Skeletal muscle tissue (tissue), 4 donors: ENCODE measurements around the gene LIN37. TPM values are rescaled to one million over a fixed set of nuclear protein-coding genes. Genes with fewer than 3 reads are reported as not detected.
"Not testable (repeated sequence)": the region's sequence is repeated elsewhere in the genome, so short reads cannot be mapped to it uniquely, and the experiment has no call there.

ENCODE experiments used
- H3K27ac ChIP-seq: one replicate; pipeline ENCODE4 v1.7.0; 2013; ENCODE audit warnings: mild to moderate bottlenecking, low read depth, low read length, inconsistent platforms
- H3K27me3 ChIP-seq, 3 donors: one replicate each; pipeline ENCODE4 v1.7.0; 2013; ENCODE audit warnings: low read length in 3 of 3; ENCODE audit not compliant: control insufficient read depth in 3 of 3, insufficient read depth in 3 of 3
- H3K36me3 ChIP-seq, 3 donors: one replicate each; pipeline ENCODE4 v1.7.0; 2013; ENCODE audit warnings: low read length in 3 of 3; ENCODE audit not compliant: control insufficient read depth in 3 of 3, insufficient read depth in 3 of 3
- H3K4me1 ChIP-seq, 3 donors: one replicate each; pipeline ENCODE4 v1.7.0; 2013; ENCODE audit warnings: low read length in 3 of 3, mild to moderate bottlenecking in 3 of 3; ENCODE audit not compliant: control insufficient read depth in 3 of 3, insufficient read depth in 3 of 3
- H3K4me3 ChIP-seq, 3 donors: one replicate each; pipeline ENCODE4 v1.7.0; 2013; ENCODE audit warnings: low read length in 3 of 3
- H3K9ac ChIP-seq, 3 donors: one replicate each; pipeline ENCODE4 v1.7.0; 2013; ENCODE audit warnings: low read length in 3 of 3, mild to moderate bottlenecking in 3 of 3, moderate library complexity in 2 of 3, low read depth in 1 of 3
- H3K9me3 ChIP-seq, 3 donors: one replicate each; pipeline ENCODE4 v1.7.0; 2013; ENCODE audit warnings: low read length in 3 of 3; ENCODE audit not compliant: control insufficient read depth in 3 of 3
- total RNA-seq: library from RNA; depleted of rRNA; stranded (reverse); fragments of >200 nt; gene quantifications from one replicate; pipeline ENCODE4 v1.2.3, GENCODE V29; 2014
- donor health status: Osteomylitis.

Gene LIN37
- total RNA-seq, 1 donor from 2014 or later: 3.1 TPM

DNA sequence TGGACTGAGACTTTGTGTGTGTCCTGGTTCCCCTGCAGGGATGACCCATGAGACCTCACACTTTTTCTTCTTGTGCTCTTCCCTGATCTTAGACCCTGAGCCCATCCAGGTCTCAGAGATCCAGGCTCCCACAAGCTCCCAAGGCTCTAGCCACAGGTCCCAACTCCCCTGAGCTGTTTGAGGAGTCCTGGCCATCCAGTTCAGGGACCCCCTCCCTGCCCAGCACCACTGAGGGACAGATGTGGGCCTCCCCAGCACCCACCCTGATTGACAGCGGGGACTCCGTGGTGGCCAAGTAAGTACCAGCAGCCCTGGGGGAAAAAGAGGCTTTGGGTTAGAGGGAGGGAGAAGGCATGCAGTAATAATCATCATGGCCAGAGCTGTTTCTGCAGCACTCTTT lies 11.3 kb downstream of the LIN37 start:
- H3K4me1 ChIP-seq: peaks cover 24 to 36% (median 26%) of the 10 kb centered on the region in 3 donors
- no peak overlapping the region for H3K27ac ChIP-seq
- H3K27me3 ChIP-seq: no peaks in the 10 kb centered on the region
- no peak overlapping the region for H3K9ac ChIP-seq
- H3K9me3 ChIP-seq: no peaks in the 10 kb centered on the region
- no peak overlapping the region for H3K4me3 ChIP-seq
- peaks cover 4 to 11% (median 10%) of the 10 kb centered on the region in 3 donors for H3K36me3 ChIP-seq

DNA sequence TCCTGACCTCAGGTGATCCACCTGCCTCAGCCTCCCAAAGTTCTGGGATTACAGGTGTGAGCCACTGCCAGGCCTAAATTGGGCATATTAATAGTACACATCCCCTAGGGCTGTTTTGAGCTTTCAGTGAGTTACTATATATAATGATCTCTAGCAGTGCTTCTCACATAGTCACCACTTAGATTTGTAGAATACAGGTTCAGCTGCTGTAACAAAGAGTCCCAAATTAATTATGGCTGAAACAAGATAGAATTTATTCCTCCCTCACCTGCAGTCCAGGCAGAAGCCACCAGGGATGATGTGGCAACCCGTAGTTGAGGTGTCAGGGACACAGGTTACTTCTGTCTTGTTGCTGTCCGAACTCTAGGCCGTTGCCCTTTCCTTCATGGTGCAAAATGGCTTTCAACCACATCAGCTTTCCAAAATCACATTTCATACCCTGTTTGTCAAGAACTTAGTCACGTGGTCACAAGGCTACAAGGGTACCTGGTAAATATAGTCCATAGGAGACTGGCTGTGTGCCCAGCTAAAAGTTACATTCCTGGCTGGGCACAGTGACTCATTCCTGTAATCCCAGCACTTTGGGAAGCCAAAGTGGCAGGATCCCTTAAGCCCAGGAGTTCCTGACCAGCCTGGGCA lies 12.5 kb downstream of the LIN37 start:
- peaks cover 9 to 16% (median 14%) of the 10 kb centered on the region in 3 donors for H3K36me3 ChIP-seq
- H3K4me3 ChIP-seq: no peak overlapping the region
- H3K9me3 ChIP-seq: no peaks in the 10 kb centered on the region
- no peaks in the 10 kb centered on the region for H3K27me3 ChIP-seq
- H3K27ac ChIP-seq: no peak overlapping the region
- no peak overlapping the region for H3K9ac ChIP-seq
- peaks cover 18 to 26% (median 19%) of the 10 kb centered on the region in 3 donors for H3K4me1 ChIP-seq

DNA sequence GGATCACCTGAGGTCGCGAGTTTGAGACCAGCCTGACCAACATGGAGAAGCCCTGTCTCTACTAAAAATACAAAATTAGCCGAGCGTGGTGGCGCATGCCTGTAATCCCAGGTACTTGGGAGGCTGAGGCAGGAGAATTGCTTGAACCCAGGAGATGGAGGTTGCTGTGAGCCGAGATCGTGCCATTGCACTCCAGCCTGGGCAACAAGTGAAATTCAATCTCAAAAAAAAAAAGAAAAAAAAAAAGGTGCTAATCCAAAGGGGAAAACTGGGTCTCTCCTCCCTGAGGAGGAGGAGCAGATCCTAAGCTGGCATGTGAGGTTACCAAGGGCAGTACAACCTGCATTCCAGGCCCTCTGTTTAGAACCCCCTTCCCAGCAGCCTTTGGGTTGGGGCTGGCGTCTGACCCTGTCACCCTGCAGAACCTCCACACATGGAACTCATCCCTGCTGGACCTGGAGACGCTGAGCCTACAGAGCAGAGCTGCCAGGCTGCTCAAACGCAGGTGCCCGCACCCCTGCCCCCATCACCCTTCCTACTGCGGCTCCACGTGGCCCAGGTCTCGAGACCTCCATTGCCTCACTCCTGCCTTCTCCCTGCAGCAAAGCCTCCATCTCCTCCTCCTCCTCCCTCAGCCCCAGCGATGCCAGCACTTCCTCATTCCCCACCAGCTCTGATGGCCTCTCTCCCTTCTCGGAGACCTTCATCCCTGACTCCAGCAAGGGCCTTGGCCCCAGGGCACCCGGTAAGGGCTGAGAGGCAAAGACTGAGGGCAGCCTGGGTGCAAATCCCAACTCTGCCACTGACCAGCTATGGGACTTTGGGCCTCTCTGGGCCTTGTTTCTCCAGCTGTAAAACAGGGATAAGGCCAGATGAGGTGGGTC lies 16.3 kb downstream of the LIN37 start:
- no peak overlapping the region for H3K27ac ChIP-seq

DNA sequence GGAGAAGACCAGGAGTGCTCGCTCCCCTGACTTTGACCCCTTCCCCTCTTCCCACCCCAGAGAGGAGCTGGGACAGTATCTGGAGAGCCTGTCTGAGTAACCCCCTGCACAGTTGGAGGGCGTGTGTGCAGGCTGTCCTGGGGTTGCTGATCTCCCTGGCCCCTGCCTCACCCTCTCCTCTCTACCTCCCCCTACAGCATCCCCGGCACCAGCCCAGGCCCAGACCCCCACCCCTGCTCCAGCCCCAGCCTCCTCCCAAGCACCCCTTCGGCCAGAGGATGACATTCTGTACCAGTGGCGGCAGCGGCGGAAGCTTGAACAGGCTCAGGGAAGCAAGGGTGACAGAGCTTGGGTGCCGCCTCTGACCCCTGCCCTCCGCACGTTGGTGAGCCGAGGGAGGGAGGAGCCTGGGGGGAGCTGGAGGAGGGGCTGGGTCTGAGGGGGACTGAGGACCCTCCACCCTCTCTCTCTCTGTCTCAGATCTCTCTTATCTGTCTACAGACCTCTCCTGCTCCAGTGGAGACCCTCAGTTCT lies 18.3 kb downstream of the LIN37 start:
- no peak overlapping the region for H3K9ac ChIP-seq
- no peaks in the 10 kb centered on the region for H3K27me3 ChIP-seq
- H3K9me3 ChIP-seq: no peaks in the 10 kb centered on the region
- no peak overlapping the region for H3K4me3 ChIP-seq
- peaks cover 5 to 12% (median 10%) of the 10 kb centered on the region in 3 donors for H3K36me3 ChIP-seq
- no peaks in the 10 kb centered on the region for H3K4me1 ChIP-seq
- H3K27ac ChIP-seq: no peak overlapping the region

More for the DNA sequence above, 16.3 kb downstream of the LIN37 start:
- no peak overlapping the region for H3K4me3 ChIP-seq
- H3K27me3 ChIP-seq: no peaks in the 10 kb centered on the region
- peaks cover 9 to 16% (median 10%) of the 10 kb centered on the region in 3 donors for H3K36me3 ChIP-seq
- H3K4me1 ChIP-seq: no peaks in the 10 kb centered on the region
- H3K9me3 ChIP-seq: no peaks in the 10 kb centered on the region
- H3K9ac ChIP-seq: no peak overlapping the region

DNA sequence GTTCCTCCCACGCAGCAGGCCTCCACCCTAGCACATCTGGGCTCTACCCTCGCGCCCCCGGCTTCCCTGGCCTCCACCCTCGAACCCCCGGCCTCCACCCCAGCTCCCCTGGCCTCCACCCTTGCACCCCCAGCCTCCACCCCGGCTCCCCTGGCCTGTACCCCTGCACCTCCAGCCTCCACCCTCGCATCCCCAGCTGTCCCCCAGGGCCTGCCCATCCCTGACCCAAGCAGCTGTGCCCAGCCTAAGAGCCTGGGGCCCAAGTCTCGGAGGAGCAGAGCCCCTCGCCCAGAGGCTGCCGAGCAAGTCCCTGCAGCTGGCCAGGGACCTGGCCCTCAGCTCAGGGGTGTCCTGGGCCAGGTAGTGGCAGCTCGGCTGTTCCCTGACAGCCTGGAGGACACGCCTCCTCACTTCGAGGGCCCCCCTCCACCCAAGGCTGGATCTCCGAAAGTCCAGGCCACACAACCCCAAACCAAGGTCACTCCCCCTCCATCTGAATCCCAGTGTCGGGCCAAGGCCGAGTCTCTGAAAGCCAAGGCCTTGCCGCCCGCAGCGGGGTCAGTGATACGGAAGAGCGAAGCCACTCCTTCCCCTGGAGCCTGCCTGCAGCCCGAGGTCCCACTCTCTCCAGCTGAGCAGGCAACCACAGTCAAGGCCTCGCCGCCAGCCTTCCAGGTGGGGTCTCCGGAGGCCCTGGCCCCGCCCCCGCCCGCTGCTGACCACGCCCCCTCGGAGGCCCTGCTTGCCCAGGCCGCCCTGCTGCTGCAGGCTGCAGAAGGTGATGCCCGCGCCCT lies 19.1 kb downstream of the LIN37 start:
- Histone ChIP-seq H3K27ac (no peak overlapping the region), H3K27me3 (no peaks in the 10 kb centered on the region), H3K4me1 (no peaks in the 10 kb centered on the region), H3K9ac (no peak overlapping the region), H3K9me3 (no peaks in the 10 kb centered on the region), H3K36me3 (peaks cover 5 to 7% (median 5%) of the 10 kb centered on the region in 3 donors), H3K4me3 (no peak overlapping the region)

DNA sequence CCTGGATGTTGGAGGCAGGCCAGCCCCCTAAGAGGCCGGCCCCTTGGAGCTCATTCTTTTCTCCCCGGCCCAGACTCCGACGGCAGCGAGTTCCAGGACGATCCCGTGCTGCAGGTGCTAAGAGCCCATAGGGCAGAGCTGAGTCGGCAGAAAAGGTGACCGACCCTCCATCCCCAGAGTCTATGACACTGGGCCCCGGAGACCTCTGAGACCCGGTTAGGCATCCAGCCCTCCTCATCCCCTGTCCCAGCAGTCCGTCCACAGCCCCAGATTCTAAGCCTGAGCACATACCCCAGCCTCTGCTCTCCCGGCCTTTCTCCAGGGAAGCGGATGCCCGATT lies 19.7 kb downstream of the LIN37 start:
- Histone ChIP-seq H3K4me3 (no peak overlapping the region), H3K27me3 (no peaks in the 10 kb centered on the region), H3K27ac (no peak overlapping the region), H3K9ac (no peak overlapping the region), H3K36me3 (peaks cover 5 to 7% (median 5%) of the 10 kb centered on the region in 3 donors), H3K9me3 (no peaks in the 10 kb centered on the region), H3K4me1 (no peaks in the 10 kb centered on the region)

DNA sequence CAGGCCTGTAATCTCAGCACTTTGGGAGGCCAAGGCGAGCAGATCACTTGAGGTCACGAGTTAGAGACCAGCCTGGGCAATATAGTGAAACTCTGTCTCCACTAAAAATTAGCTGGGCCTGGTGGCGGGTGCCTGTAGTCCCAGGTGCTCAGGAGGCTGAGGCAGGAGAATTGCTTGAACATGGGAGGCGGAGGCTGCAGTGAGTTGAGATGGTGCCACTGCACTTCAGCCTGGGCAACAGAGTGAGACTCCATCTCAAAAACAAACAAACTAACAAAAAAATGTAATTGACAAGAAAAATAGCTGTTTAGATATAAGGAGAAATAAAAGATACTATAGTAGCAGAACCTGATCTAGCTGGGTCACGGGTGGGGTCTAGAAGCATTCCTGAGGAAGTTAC lies 24.0 kb downstream of the LIN37 start:
- not testable (repeated sequence) for H3K27ac ChIP-seq, H3K4me3 ChIP-seq, H3K9me3 ChIP-seq, H3K27me3 ChIP-seq, H3K36me3 ChIP-seq, H3K9ac ChIP-seq
- peaks cover 10 to 13% (median 11%) of the 10 kb centered on the region in 3 donors for H3K4me1 ChIP-seq

DNA sequence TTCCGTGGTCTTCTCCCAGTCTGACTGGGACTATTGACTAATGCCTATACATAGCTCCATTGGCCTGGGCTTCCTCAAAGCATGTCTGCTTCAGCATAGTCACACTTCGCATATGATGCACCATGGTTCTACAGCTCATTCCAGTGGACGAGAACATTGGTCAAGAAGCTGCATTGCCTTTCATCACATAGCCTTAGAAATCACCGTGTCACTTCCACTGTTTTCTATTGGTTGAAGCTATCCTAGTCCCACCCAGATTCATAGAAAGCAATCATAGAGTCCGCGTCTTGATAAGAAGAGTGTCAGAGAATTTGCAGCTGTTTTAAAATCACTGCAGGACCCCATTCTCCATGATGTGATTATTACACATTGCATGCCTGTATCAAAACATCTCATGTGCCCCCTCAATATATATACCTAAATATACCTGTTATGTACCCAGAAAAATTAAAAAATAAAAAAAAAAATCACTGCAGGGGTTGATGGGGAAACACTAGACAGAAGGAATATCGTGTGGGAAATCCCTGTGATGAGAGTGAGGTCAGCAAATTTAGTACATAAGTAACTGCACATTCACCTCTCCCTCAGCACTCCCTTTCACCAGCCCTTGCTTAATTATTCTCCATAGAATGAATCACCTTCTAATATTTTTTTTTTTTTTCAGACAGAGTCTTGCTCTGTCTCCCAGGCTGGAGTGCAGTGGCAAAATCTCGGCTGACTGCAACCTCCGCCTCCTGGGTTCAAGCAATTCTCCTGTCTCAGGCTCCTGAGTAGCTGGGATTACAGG lies 24.8 kb downstream of the LIN37 start:
- no peaks in the 10 kb centered on the region for H3K9me3 ChIP-seq
- H3K36me3 ChIP-seq: peaks cover 0 to 4% (median 0%) of the 10 kb centered on the region in 3 donors
- no peak overlapping the region for H3K4me3 ChIP-seq
- H3K4me1 ChIP-seq: peaks cover 10 to 13% (median 11%) of the 10 kb centered on the region in 3 donors
- H3K9ac ChIP-seq: no peak overlapping the region
- no peaks in the 10 kb centered on the region for H3K27me3 ChIP-seq
- no peak overlapping the region for H3K27ac ChIP-seq
